HG02759 (cell line): Measurements from ENCODE around the gene ANKRD33B.

ENCODE experiments used
- ATAC-seq: cut with Tn5 transposase; IDR thresholded peaks from one replicate; pipeline ENCODE4 v1.9.1; 2021; ENCODE audit warnings: mild to moderate bottlenecking, moderate library complexity; ENCODE audit not compliant: unreplicated experiment

ANKRD33B gene

DNA sequence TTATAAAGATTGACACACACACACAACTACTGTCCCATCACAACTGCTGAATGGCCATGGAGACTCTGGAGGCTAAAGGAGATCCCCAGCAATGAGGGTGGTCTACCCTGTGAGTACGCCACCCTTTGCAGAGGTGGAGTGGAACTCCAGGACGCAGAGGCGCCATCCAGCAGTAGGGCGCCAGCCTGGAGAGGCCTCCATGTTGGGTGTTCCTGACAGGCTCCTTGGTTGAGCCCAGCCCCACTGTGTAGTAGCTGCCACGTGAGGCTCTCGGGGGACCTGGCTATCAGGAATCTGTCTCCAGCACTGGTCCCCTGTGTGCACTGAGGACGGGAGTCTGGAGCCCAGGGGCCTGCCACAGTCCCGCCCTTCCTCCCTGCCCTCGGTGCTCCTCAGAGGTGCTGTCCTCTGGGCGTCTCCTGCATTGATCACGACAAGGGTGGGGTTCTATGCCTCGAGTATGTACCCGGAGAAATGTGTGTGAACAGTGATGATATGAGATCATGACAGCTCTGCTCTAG is 124.8 kb downstream of the ANKRD33B start:
- ATAC-seq: no peak

DNA sequence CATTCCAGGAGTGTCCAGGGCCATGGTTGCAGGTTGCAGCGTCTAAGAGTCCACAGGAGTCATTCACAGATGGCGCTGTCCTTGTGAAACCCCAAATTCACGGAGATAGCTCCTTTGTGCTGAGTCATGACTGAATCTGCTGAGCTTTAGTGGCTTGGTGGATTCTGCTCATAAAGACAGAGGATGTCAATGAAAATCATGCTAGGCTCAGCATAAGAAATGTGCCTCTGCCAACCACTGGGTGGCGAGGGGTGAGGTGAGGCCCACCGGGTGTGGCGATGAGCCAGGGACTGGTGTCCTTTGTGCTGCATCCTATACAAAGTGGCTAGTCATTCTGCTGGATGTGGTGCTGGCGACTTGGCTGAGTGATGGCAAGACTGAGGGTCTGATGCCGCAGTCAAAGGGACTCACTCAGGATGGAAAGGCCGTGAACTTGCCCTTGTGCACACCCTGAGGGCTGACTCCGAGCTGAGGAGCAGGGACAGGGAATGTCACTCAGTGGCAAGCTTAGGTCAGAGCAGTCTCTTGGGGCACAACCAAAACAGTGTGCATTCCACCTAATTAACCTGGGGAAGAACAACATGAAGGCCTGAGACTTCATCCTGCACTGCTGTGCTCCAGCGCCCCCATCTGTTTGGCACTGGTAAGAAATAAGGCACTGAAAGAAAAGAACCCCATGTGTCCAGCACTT is 125.7 kb downstream of the ANKRD33B start:
- peak; percentile 27 for ATAC-seq

DNA sequence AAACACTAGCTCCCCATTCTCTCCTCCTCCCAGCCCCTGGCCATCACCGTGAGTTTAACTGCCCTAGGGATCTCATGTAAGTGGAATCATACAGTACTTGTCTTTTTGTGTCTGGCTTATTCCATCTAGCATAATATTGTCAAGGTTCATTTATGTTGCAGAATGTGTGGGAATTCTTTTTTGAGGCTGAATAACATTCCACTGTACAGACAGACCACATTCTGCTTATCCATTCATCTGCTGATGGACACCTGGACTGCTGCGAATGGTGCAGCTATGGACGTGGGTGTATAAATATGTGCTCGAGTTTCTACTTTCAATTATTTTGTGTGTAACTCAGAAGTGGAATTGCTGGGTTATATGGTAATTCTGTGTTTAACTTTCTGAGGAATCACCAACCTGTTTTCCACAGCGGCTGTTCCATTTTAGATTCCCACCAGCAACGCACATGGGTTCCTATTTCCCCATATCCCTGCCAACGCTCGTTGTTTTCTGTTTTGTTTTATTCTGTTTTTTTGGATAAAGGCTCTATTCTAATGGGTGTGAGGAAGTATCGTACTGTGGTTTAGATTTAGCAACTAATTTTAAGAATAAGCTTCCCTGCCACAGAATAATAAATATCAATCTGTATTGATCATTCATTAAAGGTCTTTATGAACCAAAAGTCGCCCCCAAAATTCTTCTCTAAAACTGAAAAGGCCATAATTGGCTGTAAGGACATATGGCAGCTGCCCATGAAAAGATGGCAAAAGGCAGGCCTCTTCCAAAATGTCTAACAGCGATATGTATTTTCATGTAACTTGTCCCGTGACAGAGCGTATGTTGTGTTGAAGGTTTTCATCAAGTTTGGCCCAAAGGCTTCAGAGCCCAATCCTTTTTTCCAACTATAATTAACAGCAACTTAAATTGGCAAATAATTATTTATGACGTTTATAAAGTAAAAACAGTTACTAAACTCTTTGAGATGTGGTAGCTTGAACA is 126.9 kb downstream of the ANKRD33B start:
- no peak for ATAC-seq

DNA sequence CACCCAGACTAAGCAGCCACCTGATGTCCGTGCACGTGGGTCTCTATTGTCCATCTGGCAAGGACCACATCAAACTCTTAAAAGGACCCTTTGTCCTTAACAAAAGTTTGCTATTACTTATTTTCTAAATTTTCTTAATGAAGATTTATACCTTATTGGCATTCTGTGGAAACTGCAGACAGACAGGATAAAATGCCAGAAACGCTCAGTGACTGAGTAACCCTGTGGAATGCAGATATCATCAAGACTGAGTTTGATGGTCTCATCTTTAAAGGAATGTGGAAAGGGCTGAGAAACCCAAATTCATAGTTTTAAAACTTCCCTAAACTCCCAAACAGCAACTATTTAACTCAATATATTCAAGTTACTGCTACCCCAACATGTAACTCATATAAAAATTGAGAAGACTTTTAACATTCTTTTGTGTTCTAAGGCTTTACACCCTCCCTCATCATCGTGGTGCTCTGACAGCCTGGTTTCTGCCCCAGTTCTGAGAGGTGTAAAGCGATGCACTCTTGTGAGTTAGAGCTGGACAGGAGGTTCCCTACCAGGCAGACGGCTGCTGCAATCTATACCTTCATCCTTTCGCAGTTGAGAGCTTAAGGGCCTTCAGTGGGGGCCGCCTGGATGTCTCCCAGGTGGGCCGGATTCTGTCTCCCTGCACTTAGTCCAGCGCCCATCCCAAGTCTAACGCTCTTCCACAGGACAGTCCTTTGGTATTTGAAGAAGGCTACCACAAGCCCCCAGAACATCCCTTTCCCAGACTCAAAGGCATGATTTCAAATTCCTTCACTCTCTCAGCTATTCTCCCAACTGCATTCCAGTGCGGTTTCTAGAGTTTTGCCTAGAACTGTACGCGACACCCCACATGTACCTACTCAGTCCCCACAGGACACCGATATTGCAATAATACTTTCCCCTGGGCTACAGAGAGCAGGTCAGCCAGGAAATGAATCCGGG is 128.2 kb downstream of the ANKRD33B start:
- no peak for ATAC-seq

DNA sequence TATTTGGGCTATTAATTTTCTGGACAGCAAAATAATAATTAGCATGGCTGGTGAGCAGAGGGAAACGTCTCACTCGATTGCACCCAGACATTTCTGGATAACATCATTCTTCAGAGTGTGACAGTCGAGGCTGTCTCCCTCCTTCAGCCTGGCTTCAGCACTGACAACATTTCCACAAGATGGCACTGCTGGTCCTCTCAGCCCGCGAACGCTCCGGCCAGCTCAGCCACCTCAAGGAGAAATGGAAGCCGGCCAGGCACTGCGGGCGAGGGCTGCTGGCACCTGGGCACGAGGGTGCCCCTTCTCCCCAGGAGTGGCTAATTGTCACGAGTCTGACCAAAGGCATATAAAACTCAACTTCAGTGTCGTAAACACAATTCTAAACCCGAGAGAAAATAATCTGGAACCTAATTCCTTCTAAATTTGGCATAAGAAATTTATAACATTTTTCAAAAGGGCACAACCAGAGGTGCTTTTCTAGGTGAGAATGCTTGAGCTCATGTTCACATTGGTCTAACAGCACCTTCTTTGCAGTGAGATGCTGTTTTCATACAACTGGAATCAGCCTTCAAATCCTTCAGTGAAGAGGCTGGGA is 131.3 kb downstream of the ANKRD33B start:
- ATAC-seq: peak; percentile 43

DNA sequence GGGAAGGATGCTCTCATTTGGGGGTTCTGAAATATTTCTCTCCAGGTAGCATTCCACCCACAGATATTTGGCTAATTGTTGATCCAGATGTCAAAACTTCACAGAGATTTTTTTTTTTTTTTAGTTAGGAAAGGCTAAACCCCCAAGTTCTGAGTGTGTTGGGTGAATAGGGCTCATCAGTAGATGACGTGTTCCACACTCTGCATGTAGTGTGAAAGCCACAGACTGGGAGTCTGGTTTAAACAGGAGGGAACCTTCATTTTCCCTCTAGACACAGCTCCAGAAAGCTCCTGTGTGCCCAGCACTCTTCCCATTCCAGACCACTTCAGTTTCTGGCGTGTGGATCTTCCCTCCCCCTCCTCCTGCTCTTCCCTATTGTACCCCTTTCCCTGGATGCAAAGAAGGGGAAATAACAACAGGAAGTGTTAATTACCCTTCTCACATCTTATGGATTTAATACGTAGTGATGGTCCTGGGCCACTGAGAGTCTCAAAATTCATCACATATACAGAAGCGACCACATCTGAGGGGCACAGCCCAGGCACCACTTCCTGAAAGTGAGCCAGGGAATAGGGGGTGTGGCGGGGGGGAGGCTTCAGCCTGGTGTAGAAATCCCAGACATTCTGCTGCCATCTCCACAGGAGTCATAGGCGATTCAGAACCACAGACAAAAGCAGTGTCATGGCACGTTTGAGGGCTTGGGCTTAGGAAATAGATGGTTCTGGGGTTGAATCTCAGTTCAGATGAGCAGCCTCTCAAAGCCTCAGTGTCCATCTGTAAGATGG is 132.1 kb downstream of the ANKRD33B start:
- no peak for ATAC-seq

DNA sequence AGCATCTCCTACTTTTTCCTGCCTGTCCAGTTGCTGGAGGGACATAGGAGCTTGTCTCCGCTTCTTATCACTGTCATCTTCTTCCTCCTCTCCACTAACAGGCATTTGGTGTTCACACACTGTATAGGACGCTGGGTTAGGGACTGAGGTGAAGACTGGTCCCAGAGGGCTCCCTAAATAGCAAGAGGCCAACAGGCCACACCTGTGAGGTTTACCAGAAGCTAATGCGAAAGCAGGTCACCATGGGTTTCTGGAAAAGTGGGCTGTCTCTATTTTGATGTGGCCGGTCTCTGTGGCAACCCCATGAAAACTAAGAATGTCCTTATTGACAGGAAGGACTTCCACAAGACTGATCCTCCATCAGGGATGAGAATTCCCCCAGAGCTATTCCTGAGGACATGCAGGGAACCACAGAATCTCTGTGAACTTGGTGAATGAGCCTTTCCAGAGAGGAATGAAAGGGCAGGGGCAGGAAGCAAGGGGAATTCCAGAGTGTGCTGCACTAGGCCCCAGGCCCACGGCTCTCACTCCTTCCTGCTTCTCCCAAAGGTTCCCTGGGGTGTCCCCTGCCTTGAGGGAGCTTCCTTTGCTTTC is 135.5 kb downstream of the ANKRD33B start:
- ATAC-seq: peak; percentile 39

DNA sequence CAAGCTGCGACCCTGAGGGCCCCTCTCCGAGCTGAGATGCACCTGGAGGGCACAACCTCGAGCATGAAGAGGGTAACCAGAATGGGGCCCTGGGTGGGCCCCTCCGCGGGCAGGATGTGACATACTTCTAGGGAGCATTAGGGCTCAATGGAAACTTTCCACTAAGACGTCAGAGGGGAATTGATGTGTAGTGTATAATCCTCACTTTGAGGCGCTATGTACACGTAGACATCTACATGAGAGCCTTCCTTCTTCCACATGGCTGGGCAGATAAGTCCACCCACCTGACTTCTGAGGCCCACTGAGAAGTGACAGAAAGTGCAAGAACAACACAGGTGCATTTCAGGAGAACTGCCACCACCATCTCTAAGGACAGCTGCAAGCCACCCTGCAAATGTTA is 136.1 kb downstream of the ANKRD33B start:
- ATAC-seq: peak; percentile 63

DNA sequence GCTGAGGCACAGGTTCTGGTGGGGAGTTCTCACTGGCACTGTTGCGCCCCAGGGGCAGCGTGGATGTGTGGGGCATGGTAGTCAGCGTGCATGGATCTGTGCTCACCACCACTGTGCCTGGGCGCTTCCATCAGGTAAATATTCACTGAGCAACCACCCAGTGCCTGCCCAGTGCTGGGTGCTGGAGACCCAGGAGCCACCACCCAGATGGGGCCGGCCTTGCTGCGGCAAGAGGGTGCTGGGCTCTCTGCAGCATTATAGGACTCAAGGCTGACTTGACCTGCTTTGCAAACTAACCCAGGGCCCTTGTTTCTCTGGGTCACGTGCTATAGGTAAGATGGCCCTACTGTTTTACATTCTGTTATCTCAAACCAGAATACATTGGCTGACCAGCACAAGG is 136.6 kb downstream of the ANKRD33B start:
- peak; percentile 1 for ATAC-seq

DNA sequence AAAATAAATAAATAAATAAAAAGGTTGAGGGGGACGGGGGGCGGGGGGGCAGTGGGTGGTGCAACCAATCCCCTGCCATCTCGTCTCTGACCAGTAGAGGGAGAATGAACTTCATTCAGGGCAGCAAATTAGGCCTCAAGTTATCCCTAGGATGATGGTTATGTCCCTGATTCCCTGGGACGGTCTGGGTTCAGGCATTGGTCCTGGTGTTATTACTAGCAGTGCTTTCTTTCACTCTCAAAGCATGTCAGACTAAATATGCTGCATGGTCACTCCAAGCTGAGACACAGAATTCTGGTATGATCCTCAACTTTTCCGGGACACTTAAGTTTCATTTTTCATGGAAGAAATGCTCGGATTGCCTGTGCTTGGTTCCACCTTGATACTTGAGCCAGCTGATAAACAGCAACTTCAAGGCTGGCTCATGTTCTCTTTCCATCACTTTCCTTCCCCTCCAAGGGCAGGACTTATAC is 137.7 kb downstream of the ANKRD33B start:
- no peak for ATAC-seq

DNA sequence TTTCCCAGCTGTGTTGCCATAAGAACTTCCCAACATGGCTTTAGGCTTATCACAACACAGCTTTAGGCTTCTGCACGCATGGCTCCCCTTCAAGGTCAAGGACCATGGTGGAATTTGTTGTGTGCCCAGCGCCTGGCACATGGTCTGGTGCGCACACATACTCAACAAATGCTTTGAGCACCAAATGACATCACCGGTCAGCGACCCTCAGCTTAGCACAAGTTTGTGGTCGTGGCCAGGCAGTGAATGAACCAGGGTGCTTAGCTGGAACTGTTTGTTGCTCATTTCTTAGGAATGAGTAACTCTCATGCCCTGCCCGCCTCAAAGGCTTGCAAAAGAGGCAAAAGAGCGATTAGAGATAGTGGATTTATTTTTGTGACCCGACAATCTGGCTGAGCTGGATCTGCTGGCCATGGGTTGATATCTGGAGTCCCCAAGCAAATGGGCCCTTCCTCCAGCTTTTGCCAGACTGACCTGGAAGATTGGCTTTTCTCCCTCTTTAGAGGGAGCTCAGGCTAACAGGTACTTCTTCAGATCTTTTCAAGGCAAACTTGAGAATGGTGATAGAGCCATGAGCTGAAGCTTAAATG is 138.3 kb downstream of the ANKRD33B start:
- no peak for ATAC-seq

DNA sequence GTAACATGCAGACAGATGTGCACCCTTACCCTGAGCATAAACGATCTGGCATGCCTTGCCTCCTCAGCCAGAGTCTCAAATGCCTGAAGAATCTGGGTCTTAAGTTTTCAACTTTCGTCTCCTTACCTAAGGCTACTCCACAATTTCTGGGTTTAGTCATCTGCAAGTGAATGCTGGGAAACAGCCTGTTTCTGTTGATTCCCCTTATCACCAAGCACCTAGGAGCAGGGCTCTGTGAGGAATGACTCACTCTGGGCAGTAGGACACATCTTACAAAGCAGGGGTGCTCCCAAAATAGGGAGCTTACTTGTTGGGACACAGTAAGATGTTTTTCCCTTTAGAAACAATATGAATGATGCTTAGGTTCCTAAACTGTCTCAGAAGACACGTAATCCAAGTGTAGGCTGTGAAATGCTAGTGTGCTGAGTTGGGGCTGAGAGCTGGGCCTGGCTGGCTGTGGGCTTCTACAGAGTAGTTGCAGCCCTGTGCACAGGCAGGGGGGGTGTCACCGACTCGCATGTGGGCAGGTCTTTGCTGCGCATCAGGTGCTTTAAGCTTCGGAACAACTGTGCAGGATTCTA is 139.1 kb downstream of the ANKRD33B start:
- ATAC-seq: no peak

DNA sequence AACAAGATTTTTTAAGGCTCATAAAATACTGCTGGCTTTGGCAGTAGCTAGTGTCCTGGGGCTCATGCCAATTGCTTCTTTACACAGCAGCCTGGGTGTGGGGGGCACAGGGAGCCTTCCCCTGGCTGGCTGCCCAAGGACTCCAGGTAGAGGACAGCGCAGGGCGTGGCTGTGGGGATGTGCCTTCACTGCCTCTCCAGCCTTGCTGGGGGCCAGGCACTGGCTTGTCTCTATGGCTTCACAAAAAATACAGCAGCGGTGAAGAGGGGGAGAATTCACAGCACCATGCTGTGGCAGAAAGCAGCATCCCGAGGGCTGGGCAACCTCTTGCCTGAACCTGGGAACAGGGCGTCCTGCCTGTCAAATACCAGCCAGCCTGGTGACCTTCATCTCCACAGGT is 139.8 kb downstream of the ANKRD33B start:
- ATAC-seq: no peak

DNA sequence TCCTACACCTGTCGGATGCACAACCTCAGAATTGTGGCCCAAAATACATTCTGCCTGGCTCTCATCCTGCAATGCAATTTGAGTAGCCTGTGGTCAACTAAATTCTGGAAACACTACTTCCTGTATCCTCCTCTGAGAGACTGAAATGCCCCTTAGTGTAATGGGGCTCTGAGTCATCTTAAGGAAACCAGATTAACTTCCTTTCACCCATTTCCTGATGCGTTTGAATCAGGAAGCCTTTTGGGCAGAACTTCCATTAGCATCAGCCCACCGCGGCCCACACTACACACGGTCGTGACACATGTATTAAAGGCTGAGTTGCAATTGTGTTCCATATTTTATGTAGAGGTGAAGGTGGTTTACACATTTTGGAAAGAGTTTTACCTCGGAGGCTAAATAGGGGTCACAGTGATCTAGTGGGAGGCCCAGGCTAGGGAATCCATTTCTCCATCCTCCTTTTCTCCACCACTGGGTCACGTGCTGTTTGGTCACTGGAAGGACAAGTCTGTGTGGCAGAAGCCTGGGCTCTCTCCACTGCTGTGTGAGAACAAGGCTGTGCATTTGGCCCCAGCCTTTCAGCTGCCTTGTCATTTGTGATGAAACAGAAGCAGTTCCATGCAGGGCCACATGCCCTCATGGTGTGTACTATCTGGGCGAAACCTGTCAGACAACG is 141.2 kb downstream of the ANKRD33B start:
- peak; percentile 28 for ATAC-seq

DNA sequence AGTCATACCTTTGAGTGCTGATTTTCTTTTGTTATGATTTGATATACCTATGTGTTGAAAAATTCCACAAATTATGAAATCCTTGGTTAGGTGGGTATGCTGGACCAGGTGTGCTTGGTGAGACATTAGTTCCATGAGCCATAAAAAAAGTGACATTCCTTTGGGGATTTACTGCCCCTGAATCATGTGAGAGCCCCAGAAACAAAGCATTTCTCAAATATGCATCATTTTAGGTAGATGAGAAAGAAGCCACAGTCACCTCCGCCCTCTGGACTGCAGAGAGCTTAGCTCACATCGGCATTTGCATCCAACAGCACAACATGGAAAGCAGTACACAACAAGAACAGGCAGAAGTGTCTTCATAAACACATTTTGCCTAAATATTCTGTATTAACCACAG is 141.9 kb downstream of the ANKRD33B start:
- no peak for ATAC-seq

DNA sequence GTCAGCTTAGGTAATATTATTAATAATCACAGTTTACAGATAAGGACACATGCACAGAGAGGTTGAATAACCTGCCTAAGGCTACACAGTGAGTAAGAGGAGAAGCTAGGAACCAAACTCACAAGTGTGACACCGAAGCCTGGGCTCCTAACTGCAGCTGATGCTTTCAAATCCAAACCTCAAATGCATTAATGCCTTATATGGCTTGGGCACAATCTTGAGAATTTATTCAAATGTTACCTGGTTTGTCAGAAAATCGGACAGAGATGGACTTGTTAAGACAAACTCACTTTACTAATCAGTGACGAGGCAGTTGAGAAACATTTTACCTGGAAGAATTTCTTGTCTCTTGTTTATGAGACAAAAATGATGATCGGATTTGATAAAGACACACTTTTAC is 142.5 kb downstream of the ANKRD33B start:
- no peak for ATAC-seq
